WTC11 (cell line): ENCODE results near the gene ZNF646. TPM values are rescaled to one million over a fixed set of nuclear protein-coding genes. Genes with fewer than 3 reads are reported as not detected.

Experiments used
- ATAC-seq: fragments of 200-7000 bp; cut with Tn5 transposase; 2 replicates; pipeline ENCODE4 v1.10.0; 2021; ENCODE audit warnings: mild to moderate bottlenecking, moderate library complexity
- CTCF ChIA-PET: fragments of 300-600 bp; sonication (Branson Sonifier 250); formaldehyde crosslinking; loops from one replicate; lab custom pipeline; 2021; ENCODE audit warnings: antibody characterized with exemption; lab: Charles Lee
- POLR2A ChIA-PET: fragments of 350-600 bp; sonication (Branson Sonifier 250); formaldehyde crosslinking; loops from one replicate; lab custom pipeline; 2021; ENCODE audit warnings: antibody characterized with exemption; lab: Charles Lee
- DNase-seq: peaks from one replicate; pipeline ENCODE4 v3.0.0; 2021; ENCODE audit warnings: low spot score
- H3K27ac Mint-ChIP-seq: 2 replicates; pipeline ENCODE4 v1.8.0; 2021; ENCODE audit warnings: mixed read lengths
- H3K27me3 Mint-ChIP-seq: 2 replicates; pipeline ENCODE4 v1.8.0; 2021; ENCODE audit warnings: low read depth, mild to moderate bottlenecking, moderate library complexity, mixed read lengths
- H3K36me3 Mint-ChIP-seq: 2 replicates; pipeline ENCODE4 v1.8.0; 2021; ENCODE audit warnings: mixed read lengths
- H3K4me1 Mint-ChIP-seq: 2 replicates; pipeline ENCODE4 v1.8.0; 2022; ENCODE audit warnings: mixed read lengths
- H3K4me3 Mint-ChIP-seq: 2 replicates; pipeline ENCODE4 v1.8.0; 2021; ENCODE audit warnings: mild to moderate bottlenecking, moderate library complexity, mixed read lengths
- H3K9me3 Mint-ChIP-seq: 2 replicates; pipeline ENCODE4 v1.8.0; 2021; ENCODE audit warnings: mixed read lengths
- AFF4 ChIP-seq: sonication (generic); formaldehyde crosslinking; IDR thresholded peaks from 2 replicates; pipeline ENCODE4 v1.8.1; 2023; ENCODE audit warnings: mild to moderate bottlenecking, missing genetic modification reagents, borderline replicate concordance
- ATF2 ChIP-seq: sonication (generic); formaldehyde crosslinking; IDR thresholded peaks from 2 replicates; pipeline ENCODE4 v1.8.1; 2022; ENCODE audit warnings: low read depth, missing genetic modification reagents, borderline replicate concordance
- ATF3 ChIP-seq: sonication (generic); formaldehyde crosslinking; conservative IDR thresholded peaks from 2 replicates; pipeline ENCODE4 v1.8.1; 2022; ENCODE audit warnings: mild to moderate bottlenecking, missing genetic modification reagents
- CTCF ChIP-seq: fragments of 200-600 bp; IDR thresholded peaks from 2 replicates; pipeline ENCODE4 v1.8.0; 2022; ENCODE audit warnings: antibody characterized with exemption
- ERG ChIP-seq: fragments of 250-450 bp; sonication (Bioruptor Pico); IDR thresholded peaks from 2 replicates; pipeline ENCODE4 v1.8.0; 2021; ENCODE audit warnings: mild to moderate bottlenecking
- GTF2I ChIP-seq: fragments of 250-450 bp; sonication (Bioruptor Pico); conservative IDR thresholded peaks from 2 replicates; pipeline ENCODE4 v1.4.0; 2021; ENCODE audit warnings: mild to moderate bottlenecking
- NFE2L1 ChIP-seq: sonication (generic); formaldehyde crosslinking; IDR thresholded peaks from 2 replicates; pipeline ENCODE4 v1.8.1; 2023; ENCODE audit warnings: missing genetic modification reagents
- RELA ChIP-seq: sonication (generic); formaldehyde crosslinking; IDR thresholded peaks from 2 replicates; pipeline ENCODE4 v1.8.1; 2022; ENCODE audit warnings: missing genetic modification reagents, mild to moderate bottlenecking, borderline replicate concordance
- SMAD4 ChIP-seq: sonication (generic); formaldehyde crosslinking; IDR thresholded peaks from 2 replicates; pipeline ENCODE4 v1.8.0; 2022; ENCODE audit warnings: mild to moderate bottlenecking, missing genetic modification reagents
- TEAD1 ChIP-seq: sonication (generic); formaldehyde crosslinking; IDR thresholded peaks from 2 replicates; pipeline ENCODE4 v1.8.0; 2022; ENCODE audit warnings: mild to moderate bottlenecking, missing genetic modification reagents
- USF2 ChIP-seq: sonication (generic); formaldehyde crosslinking; IDR thresholded peaks from 2 replicates; pipeline ENCODE4 v1.8.1; 2023; ENCODE audit warnings: mild to moderate bottlenecking, missing genetic modification reagents, moderate library complexity
- ZNF121 ChIP-seq: sonication (generic); formaldehyde crosslinking; IDR thresholded peaks from 2 replicates; pipeline ENCODE4 v1.8.0; 2023; ENCODE audit warnings: missing genetic modification reagents
- ZNF281 ChIP-seq: sonication (generic); formaldehyde crosslinking; IDR thresholded peaks from 2 replicates; pipeline ENCODE4 v1.8.0; 2023; ENCODE audit warnings: mild to moderate bottlenecking, missing genetic modification reagents
- ZNF671 ChIP-seq: fragments of 250-450 bp; sonication (Bioruptor Pico); IDR thresholded peaks from 2 replicates; pipeline ENCODE4 v1.8.0; 2021; ENCODE audit warnings: mild to moderate bottlenecking
- total RNA-seq: library from RNA; stranded (reverse); gene quantifications from 3 replicates; pipeline ENCODE4 v1.2.3, GENCODE V29; 2021

Gene ZNF646
- total RNA-seq, 1 experiment from 2014 or later, result 29.3 TPM

GRCh38 chr16:31105677-31106213 lies 31.5 kb downstream of the ZNF646 start (continued):
- peak; percentile 86 for TF ChIP-seq CTCF
- TF ChIP-seq ZNF281 (CRISPR knock-in tag), result no peak
- peak; percentile 45 for TF ChIP-seq USF2 (CRISPR knock-in tag)
- no peak for TF ChIP-seq GTF2I

- DNase-seq (no peak), ATAC-seq (no peak)
- Mint-ChIP-seq H3K4me3 (peak overlapping the region; percentile 74), H3K36me3 (peaks cover 23% of the 10 kb centered on the region), H3K9me3 (no peaks in the 10 kb centered on the region), H3K27me3 (peaks cover 4% of the 10 kb centered on the region), H3K27ac (no peak overlapping the region), H3K4me1 (peaks cover 9% of the 10 kb centered on the region; the same call in 1 of the 2 replicates)
- CTCF ChIA-PET, result interaction anchor here (0.7 to 3.0 kb wide), 2 partner anchors 13 to 35 kb away, joined by 3 to 9 read pairs; no protein-coding TSS in a partner anchor
- no peak for TF ChIP-seq ZNF121 (CRISPR knock-in tag)
- no peak for TF ChIP-seq NFE2L1
- no peak for TF ChIP-seq ZNF671 (CRISPR knock-in tag)
- no peak for TF ChIP-seq SMAD4 (CRISPR knock-in tag)
- no peak for TF ChIP-seq RELA (CRISPR knock-in tag)
- TF ChIP-seq TEAD1, result no peak
- no peak for TF ChIP-seq ATF2 (CRISPR knock-in tag)
- TF ChIP-seq ATF3, result no peak
- TF ChIP-seq AFF4 (CRISPR knock-in tag), result no peak
- TF ChIP-seq ERG (CRISPR knock-in tag), result no peak
- POLR2A ChIA-PET, result interaction anchor here (0.5 kb wide), 1 partner anchor 10 kb away, joined by 4 read pairs; no protein-coding TSS in a partner anchor
Measured at GRCh38 chr16:31106509-31107464, 32.6 kb downstream of the ZNF646 start.
